GM18873 (cell line): ENCODE measurements around the gene RICTOR.

Experiments used
- ATAC-seq: cut with Tn5 transposase; IDR thresholded peaks from one replicate; pipeline ENCODE4 v1.9.1; 2021; ENCODE audit warnings: mild to moderate bottlenecking, moderate library complexity, moderate number of reproducible peaks; ENCODE audit not compliant: unreplicated experiment, low FRiP score

RICTOR gene

DNA sequence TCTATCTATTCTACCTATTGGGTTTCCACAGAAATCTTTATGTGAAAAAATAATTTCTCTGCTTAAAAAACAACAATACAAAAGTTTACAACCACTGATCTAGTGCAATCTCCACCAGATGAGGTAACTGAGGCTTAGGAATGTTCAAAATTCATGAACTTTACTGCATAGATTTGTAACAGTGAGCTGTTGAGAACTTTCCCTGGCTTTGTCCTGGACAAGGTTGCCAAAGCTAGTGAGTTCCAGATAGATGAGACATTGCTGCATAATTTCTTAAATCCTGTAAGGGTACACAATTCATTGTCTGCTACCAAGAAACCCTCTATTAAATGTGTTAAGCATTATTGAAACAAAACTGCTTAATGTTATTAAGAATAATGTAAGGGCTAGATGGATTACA, 125.7 kb downstream of the RICTOR start:
- no peak for ATAC-seq

DNA sequence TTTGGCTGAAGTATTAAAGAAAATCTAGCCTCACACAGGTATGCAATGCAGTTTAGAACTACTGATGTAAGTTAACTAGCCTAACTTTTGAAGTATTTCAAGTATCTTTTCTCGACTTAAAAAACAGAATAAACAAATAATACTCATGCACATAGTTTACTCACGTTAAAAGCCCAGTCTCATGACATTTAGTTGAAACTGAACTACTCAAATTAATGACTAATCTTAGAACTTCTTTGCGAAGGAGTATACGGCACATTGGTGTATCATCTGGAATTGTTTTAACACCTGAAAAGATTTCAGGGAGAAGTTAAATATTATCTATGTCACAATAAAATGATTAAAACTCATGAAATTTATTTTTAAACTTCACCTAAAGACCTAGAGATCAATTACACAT, 129.9 kb downstream of the RICTOR start:
- ATAC-seq, result no peak

DNA sequence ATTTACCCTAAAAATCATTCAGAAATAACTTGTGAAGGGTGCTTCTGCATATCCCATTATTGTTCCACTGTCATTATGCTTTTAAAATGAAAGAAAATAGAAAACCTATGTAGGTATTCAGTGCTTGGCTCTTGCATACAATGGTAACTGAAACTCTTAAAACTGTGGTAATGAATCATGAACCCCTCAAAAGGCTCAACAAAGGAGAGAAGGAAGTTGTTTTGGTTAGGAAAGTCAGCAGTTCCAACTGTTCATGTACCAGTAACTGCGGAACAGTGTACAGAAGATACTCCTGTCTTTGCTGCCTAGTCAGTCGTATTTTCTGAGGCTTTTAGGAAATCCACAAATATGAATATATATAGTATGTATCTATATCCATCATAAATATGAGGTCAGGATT, 132.3 kb downstream of the RICTOR start:
- ATAC-seq, result no peak

DNA sequence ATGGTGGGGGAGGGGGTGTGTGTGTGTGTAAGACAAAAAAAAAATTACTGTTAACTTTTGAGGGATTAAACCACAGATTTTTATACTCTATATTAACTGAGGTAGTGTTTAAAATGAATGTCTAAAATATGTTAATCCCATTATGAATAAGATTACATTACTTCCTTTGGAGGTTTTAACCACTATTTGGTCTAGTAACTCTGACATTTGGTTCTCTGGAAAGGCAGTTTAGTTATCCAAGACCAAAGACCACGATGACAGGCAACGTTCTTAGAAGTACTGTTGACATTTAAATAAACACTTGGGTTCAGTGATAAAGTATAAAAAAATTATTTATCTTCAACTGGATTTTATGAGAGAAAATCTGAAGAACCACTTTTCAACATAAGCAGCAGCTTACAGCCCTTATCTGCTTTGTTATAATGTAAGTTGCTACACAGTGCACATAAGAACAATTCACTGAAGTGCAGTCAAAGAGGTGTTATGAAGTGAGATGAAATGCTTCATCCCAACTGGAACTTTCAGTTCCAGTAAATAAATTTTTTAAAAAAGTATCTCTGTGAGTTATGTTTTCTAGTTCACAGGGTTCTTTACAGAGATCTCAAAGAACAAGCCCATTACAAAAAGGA, 133.9 kb downstream of the RICTOR start:
- no peak for ATAC-seq

DNA sequence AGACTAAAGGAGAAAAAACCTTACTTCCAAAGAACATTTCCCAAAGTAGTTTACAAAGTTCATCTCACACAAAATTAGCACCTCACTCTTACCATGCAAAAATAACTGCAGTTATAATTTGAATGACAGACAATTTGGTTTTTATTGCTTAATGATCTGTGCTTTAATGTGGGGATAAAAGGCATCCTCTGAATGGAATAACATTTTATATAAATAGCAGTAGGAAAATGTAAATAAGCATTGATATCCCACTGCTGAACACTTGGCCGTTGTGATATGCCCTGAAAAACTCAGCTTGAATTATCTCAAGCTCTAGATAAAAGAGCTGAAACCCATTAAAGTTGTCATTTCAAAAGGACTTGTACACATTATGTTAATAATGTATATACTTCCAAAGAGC, 135.2 kb downstream of the RICTOR start:
- no peak for ATAC-seq

DNA sequence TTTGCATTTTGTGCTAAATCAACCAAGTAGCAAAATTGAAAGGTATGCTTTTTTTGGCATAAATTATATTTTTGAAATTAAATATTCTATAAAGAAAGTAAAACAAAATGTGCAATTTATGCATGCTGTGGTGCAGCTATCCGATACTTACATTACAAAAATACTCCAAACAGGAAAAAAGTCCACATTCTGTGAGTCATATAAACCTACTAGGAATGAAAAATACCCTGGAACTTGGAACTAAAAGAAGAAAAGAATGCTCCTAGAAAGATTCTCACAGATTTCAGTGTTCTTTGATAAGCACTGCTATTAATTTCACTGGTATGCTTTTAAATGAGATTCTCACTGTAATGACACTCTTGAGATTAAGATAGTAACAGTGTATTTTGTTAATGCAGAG, 135.8 kb downstream of the RICTOR start:
- no peak for ATAC-seq

DNA sequence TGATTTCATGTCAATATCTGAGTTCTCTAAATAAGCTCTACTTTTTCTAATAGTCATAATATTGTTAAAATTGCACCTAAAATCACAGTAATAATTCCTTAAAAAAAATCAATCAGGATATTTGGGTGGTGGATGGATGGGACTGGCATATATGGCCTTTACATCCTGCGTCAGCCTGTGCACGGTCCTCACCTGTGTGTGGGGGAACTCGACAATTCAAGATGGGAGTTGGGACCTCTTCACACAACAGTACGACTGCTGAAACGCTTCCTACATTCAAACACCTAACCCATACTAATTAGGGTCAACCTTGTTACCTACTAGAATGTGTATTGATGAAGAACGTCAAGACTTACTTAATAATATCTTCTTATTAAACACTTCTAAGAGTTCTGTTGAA, 137.9 kb downstream of the RICTOR start:
- no peak for ATAC-seq

DNA sequence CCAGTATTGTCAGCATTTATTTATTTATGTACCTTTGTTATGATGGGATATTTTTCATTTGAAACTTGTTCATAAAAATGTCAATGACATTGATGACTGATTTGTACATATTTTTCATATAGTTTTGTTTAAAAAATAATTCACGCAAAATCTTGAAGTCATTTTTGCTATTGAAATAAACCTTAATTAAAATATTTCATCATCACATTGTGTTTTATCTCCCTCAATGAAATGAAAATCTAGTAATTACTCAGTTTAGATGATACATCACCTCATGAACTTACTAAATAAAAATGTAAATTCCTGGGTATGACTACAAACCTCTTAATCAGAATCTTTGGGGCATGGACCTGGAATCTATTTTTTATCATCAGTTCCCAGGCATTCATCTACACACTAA, 138.8 kb downstream of the RICTOR start:
- ATAC-seq, result no peak

DNA sequence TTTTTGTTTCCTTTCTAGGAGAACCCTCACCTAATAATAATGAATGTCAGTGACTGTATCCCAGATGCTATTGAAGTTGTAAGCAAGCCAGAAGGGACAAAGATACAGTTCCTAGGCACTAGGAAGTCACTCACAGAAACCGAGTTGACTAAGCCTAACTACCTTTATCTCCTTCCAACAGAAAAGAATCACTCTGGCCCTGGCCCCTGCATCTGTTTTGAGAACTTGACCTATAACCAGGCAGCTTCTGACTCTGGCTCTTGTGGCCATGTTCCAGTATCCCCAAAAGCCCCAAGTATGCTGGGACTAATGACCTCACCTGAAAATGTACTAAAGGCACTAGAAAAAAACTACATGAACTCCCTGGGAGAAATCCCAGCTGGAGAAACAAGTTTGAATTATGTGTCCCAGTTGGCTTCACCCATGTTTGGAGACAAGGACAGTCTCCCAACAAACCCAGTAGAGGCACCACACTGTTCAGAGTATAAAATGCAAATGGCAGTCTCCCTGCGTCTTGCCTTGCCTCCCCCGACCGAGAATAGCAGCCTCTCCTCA, 141.3 kb downstream of the RICTOR start:
- ATAC-seq, result no peak

DNA sequence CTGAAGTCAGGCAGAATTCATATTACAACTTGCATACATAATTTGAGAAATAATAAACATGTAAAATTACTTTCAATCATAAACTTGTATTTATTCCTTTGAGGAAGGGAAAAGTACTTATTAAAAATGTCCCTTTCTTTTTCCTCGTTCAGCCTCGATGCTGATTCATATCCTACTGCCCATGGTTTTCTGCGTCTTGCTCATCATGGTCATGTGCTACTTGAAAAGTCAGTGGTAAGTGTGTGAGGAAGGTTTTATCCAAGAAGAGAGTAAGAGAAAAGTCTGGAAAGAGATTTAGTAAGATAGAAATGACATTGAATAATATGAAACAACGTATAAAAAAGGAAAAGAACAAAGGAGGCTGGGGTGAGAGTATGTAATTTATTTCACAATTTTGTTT, 142.5 kb downstream of the RICTOR start:
- ATAC-seq, result no peak

DNA sequence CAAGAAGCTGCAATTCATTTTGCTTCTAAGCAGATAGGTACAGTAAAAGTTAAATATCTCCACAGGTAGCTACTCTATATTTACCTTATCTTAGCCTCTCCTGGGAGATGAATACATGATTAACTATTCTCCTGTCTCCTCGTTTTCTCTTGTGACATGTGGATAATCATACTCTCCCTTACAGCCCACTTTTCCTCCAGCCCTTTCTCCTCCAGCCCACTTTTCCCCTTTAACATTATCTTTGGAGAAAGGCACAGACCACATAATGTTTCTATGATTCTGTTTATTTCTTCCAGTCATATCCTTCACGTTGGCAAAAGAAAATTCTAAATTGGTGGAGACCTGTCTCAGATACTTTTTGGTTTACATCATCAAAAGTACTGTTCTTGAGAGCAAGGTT, 144.4 kb downstream of the RICTOR start:
- ATAC-seq, result no peak

DNA sequence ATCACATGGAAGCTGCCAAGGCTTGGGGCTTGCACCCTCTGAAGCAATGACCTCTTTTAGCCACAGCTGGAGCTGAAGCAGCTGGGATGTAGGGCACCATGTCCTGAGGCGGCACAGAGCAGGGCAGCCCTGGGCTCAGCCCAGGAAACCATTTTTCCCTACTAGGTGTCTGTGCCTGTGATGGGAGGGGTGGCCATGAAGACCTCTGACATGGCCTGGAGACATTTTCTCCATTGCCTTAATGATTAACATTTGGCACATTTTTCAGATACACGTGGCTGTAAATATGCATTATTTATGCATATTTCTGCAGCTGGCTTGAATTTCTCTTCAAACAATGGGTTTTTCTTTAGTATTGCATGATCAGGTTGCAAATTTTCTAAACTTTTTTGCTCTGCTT, 146.7 kb downstream of the RICTOR start:
- ATAC-seq, result no peak

DNA sequence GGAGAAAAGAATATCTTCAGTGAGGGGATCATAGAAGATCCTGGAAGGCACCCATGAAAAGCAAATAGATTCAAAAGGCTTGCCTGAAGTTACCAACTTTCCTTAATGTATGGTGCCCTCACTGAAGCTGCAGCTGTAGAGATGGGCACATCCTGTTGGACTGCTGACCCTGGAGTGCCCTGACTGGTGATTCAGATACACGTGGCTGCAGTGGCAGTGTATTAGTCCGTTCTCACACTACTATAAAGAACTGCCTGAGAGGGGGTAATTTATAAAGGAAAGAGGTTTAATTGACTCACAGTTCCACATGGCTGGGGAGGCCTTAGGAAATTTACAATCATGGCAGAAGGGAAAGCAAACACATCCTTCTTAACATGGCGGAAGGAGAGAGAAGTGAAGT, 148.1 kb downstream of the RICTOR start:
- no peak for ATAC-seq

DNA sequence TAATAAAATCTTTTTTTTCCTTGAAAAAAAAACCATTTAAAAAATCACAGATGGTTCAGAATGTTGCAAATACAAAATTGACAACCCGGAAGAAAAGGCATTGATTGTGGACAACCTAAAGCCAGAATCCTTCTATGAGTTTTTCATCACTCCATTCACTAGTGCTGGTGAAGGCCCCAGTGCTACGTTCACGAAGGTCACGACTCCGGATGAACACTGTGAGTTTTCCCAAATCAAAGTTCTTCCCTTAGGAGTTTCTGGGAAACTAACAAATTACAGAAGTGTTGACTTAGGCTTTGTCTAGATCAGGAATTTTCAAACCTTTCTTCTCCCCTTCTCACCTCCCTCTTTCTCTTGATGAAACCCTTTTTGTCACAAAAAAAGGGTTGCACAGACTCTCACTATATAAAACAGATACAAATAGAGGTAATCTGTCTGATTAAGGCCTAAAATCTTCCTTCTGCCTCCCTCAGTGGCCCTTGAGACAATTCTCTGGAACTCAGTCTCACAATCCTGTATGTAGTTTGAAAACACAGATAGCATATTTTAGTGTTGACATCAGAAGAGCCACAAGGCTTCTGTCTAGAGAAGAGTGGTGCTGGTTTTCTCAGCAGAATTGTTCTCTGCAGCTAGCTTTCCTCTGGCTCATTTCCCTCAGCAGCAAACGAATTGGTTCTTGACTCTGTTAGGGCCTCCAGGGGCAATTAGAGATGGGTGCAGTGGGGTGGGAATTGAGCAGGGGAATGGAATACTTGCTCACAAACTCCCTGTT, 148.9 kb downstream of the RICTOR start:
- ATAC-seq, result no peak

DNA sequence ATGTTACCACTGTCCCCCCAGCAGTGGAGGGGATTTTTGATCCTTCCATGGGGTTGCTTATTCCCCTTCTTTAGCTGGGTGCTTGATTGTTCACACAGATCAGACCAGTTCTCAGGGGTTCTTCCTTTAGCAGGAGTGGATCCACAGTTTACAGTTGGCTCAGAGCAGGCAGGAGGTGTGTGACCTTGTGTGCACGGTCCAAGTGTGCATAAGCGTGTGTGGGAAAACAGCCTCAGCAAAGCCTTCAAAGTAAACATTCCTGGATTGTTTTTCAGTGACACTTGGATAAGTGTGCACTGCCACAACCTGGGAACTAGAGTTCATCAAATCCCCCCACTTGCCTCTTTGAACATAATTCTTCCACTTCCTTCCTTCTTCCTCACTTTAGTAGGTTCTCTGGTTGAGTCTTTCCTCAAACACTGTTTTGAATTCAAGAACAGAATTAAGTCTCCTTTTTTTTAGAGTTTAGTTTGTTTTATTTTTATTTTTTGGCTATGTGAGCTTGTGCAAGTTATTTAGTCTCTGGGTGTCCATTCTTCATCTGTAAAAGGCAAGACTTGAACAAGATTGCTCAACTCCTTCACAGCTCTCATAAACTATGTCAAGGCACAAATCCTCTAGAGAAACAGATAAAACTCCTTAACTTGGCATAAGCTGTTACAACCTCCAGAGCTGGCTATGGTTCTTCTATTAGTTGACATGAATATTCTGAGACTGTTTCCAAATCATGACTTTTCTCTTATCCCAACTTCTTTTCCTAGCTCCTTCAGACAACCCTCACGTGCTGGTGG, 150.3 kb downstream of the RICTOR start:
- no peak for ATAC-seq

DNA sequence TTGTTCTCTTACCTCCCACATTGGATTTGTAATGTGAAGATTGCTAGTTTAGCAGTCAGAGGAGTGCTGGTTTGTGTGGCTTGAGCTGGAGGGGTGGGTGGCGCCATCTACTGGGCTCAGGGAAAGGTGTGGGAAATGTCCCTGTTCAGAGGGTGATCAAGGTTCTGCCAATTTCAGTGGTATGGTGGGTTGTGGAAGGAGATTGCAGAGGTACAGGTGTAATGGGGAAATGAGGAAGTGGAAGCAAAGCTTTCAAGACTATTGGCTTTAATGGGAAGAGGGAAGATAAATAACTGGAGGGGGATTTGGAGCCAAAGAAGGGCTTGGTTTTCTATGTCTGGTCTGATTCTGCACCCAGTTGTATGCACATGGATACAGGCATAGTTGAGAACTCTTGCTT, 152.0 kb downstream of the RICTOR start:
- no peak for ATAC-seq

DNA sequence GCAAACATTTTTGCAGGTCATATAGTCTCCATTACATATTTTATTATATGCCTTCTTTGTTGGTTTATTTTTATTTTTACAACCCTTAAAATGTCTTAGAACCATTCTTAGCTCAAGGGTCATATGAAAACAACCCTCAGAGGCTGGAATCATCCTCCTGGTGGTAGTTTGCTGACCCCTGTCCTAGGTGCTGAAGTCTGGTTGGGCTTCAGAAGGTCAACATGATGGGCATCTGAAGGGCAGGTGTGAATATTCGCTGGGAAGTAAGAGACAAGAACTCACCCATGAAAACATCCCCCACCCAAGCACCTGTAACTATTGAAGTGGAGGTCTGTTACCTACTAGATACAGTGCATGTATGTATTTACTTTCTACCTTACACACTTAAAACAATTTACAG, 153.0 kb downstream of the RICTOR start:
- ATAC-seq, result no peak

DNA sequence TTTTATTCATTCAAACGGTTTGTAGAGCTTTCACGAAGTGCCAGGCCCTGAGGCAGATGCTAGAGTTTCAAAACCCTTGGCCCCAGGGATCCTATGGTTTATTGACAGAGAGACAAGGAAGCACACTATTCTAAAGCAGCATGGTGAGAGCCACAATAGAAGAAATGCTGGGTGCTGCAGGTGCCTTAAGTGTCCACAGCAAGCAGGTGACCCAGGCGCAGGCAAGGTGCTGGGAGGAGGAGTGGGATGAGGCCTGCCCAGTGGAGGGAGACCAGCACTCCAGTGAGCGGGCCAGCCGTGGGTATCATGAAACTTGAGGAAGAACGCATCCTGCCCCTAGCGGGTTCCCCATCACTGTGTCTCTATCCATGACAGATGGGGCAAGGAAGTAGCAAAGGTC, 157.4 kb downstream of the RICTOR start:
- no peak for ATAC-seq

DNA sequence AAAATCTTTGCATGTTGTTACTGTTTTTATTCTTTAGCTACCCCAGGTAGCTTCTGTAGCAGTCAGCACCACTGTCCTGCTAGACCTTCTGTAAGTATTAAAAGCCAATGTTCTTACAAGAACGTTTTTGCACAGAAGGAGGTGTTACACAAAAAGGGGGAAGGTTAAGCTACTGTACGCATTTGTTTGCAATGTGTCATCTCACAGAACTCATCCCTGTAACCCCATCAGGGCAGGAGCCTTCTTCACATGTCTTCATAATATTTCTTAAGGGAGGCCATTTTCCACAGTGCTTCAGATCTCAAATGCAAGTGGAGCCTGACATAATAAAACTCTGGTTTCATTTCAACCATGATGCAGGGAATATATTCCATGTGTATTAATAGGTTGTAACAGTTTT, 160.5 kb downstream of the RICTOR start:
- no peak for ATAC-seq

DNA sequence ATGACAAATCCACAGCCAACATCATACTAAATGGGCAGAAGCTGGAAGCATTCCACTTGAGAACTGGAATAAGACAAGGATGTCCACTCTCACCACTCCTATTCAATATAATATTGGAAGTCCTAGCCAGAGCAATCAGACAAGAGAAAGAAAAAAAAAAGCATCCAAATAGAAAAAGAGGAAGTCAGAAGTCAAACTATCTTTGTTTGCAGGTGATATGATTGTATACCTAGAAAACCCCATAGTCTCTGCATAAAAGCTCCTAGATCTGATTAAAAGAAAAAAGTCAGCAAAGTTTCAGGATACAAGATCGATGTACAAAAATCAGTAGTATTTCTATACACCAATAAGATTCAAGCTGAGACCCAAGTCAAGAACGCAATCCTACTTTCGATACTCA, 162.3 kb downstream of the RICTOR start:
- no peak for ATAC-seq

DNA sequence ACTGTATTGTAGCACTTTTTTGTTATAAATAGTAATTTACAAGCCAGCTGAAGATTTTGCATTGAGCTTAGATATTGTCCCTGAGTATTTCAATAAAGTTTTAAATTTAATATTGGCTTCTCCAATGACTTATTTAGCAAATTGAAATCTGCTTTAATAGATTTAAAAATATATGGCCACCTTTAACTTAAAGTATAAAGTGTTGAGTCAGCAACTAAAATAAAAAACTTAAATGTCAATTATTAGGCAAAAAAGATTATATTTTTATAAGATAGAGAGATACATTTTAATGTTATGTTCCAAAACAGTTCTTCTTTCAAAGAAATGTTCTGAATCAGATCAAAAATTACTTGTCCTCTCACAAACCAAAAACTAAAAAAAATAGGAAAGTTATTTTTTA, 167.7 kb downstream of the RICTOR start:
- ATAC-seq, result no peak
